Measurements from ENCODE around the gene ZNF397.

GRCh38 chr18:35192415-35192814 is 48.4 kb upstream of the ZNF397 start:
- TF ChIP-seq CHD4 (IDR thresholded peaks at IDR 0.05; ENCODE audit: borderline replicate concordance, low read length) (no peak), SP1 (IDR thresholded peaks at IDR 0.05) (no peak), SP1 (CRISPR knock-in tag; IDR thresholded peaks at IDR 0.05) (no peak), KAT8 (CRISPR knock-in tag; IDR thresholded peaks at IDR 0.05) (no peak), PRPF4 (IDR thresholded peaks at IDR 0.05; ENCODE audit: low read depth, low read length, poor library complexity, severe bottlenecking) (no peak), ZNF780A (CRISPR knock-in tag; IDR thresholded peaks at IDR 0.05) (no peak), HMGXB4 (CRISPR knock-in tag; IDR thresholded peaks at IDR 0.05; ENCODE audit: borderline replicate concordance in 1 of 2, low read depth in 1 of 2) (no peak), ZNF597 (CRISPR knock-in tag; IDR thresholded peaks at IDR 0.05) (no peak), HNRNPK (IDR thresholded peaks at IDR 0.05; ENCODE audit: low read depth, low read length, poor library complexity, severe bottlenecking) (no peak), ZSCAN22 (CRISPR knock-in tag; IDR thresholded peaks at IDR 0.05) (no peak), NKX3-1 (CRISPR knock-in tag; IDR thresholded peaks at IDR 0.05) (no peak), ZNF446 (CRISPR knock-in tag; IDR thresholded peaks at IDR 0.05) (no peak), ELF4 (CRISPR knock-in tag; IDR thresholded peaks at IDR 0.05; ENCODE audit: borderline replicate concordance) (no peak)

All from HepG2 (cell line).